Amygdala (tissue), 56 donors: ENCODE measurements around the gene ZNF678.
"Not testable (repeated sequence)": the region's sequence is repeated elsewhere in the genome, so short reads cannot be mapped to it uniquely, and the experiment has no call there.

Experiments used
- DNase-seq, 56 donors: peaks; one replicate each; lab custom pipeline; 2025; lab: John Stamatoyannopoulos, UW

Gene ZNF678

GRCh38 chr1:227707846-227708245 lies 144.5 kb downstream of the ZNF678 start:
- no peak for DNase-seq

- no peak for DNase-seq
Observed at GRCh38 chr1:227709451-227709850, 146.1 kb downstream of the ZNF678 start.

- not testable (repeated sequence) for DNase-seq
Observed at GRCh38 chr1:227710474-227710873, 147.1 kb downstream of the ZNF678 start.

- DNase-seq: no peak
Observed at GRCh38 chr1:227712648-227713047, 149.3 kb downstream of the ZNF678 start.

- no peak for DNase-seq
Observed at GRCh38 chr1:227718932-227719331, 155.6 kb downstream of the ZNF678 start.

GRCh38 chr1:227723474-227723873 lies 160.1 kb downstream of the ZNF678 start:
- no peak for DNase-seq

GRCh38 chr1:227725046-227725445 lies 161.7 kb downstream of the ZNF678 start:
- DNase-seq: no peak

GRCh38 chr1:227726318-227726717 lies 163.0 kb downstream of the ZNF678 start:
- DNase-seq: no peak
